ENCODE measurements around the gene RNF144A. TPM values are rescaled to one million over a fixed set of nuclear protein-coding genes. Genes with fewer than 3 reads are reported as not detected.

RNF144A gene
- total and polyA plus RNA-seq, 2 donors (not counting 3 experiments of a cell fraction or from before 2014, with no cell fraction given): 9.7 to 28.8 TPM

DNA sequence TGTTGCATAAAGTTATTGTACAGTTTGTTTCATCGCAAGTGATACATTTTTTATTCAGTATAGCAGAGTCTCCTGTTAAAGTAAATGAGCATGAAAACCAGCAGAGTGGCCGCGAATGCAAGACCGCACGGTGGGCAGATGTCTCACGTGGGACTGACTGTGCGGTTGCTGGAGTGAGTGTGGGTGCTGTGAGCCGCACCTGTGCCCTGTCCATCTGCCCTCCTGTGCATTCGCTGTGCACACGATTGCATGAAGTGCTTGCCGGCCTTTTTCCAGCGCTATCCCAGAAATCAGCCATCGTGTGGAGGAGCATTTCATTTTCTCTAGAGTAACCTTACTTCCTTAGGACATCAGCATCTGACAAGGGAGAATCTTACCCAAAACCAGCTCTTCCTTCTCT lies 118.7 kb downstream of the RNF144A start:
- intact Hi-C loops (cut with micrococcal nuclease): loop anchor here (2.0 kb wide), 2 partner anchors 59 to 139 kb away; no protein-coding TSS in a partner anchor
- ChIA-PET POLR2A (no interaction called here), CTCF (interaction anchor here (0.6 to 5.9 kb wide), 4 partner anchors 9 to 138 kb away, joined by 3 to 31 read pairs (median 20); no protein-coding TSS in a partner anchor)
- H3K27ac ChIP-seq (ENCODE audit: insufficient read depth, low read depth, low read length): no peak overlapping the region
- DNase-seq (ENCODE audit: low read depth, low spot score) (no peak), FAIRE-seq (no peak)
- H3K4me2 ChIP-seq (ENCODE audit: insufficient read depth, low read length): no peak overlapping the region
- H2AFZ ChIP-seq (ENCODE audit: low read depth, low read length): no peak overlapping the region
- H3K9ac ChIP-seq (replicated peaks; ENCODE audit: extremely low read depth, insufficient read depth, low read length): no peak overlapping the region
- H3K79me2 ChIP-seq (ENCODE audit: control insufficient read depth, insufficient read depth, low read length): no peaks in the 10 kb centered on the region
- H3K36me3 ChIP-seq (ENCODE audit: control insufficient read depth in 2 of 2, extremely low read depth in 1 of 2, insufficient read depth in 2 of 2, low read length in 2 of 2): peaks cover 0 to 5% of the 10 kb centered on the region in 2 experiments
- no TSS peak for BruUV-seq (replicated peaks)
- no peaks in the 10 kb centered on the region for H3K4me1 ChIP-seq (ENCODE audit: control insufficient read depth, extremely low read depth, insufficient read depth, low read length)
- H4K20me1 ChIP-seq (replicated peaks; ENCODE audit: control insufficient read depth, extremely low read depth, insufficient read depth, low read length): no peaks in the 10 kb centered on the region
- dilution Hi-C loops (cut with MboI; ENCODE audit: extremely low pct_ligation_motif_present, low sequenced_read_pairs): no loop called here
- H3K4me3 ChIP-seq (replicated peaks in 1 of 3; ENCODE audit: insufficient read depth in 1 of 3, low read depth in 1 of 3, low read length in 3 of 3): no peak overlapping the region
- TF ChIP-seq POLR2AphosphoS5 (IDR thresholded peaks at IDR 0.05; ENCODE audit: insufficient read depth, low read depth, low read length): no peak
- no peak for TF ChIP-seq CTCF (IDR thresholded peaks at IDR 0.05; ENCODE audit: extremely low read depth in 1 of 2, insufficient read depth in 1 of 2, low read depth in 1 of 2, low read length in 2 of 2)
- no peak for TF ChIP-seq GATA2 (IDR thresholded peaks at IDR 0.05; ENCODE audit: insufficient read depth, insufficient read length, low read depth, low read length)
- no peak for TF ChIP-seq JUN (IDR thresholded peaks at IDR 0.05; ENCODE audit: borderline replicate concordance, insufficient read depth, insufficient read length, low read depth)
- TF ChIP-seq FOS (IDR thresholded peaks at IDR 0.05; ENCODE audit: borderline replicate concordance, insufficient read depth, low read length): no peak
- TF ChIP-seq, protein P1, sequence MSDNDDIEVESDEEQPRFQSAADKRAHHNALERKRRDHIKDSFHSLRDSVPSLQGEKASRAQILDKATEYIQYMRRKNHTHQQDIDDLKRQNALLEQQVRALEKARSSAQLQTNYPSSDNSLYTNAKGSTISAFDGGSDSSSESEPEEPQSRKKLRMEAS (IDR thresholded peaks at IDR 0.05; ENCODE audit: insufficient read depth, insufficient read length): no peak
- no peak for TF ChIP-seq POLR2A (IDR thresholded peaks at IDR 0.05; ENCODE audit: low read depth, low read length)
- no peak for TF ChIP-seq MYC (IDR thresholded peaks at IDR 0.05; ENCODE audit: low read depth, low read length)
- no peak for TF ChIP-seq EZH2 (IDR thresholded peaks at IDR 0.05; ENCODE audit: borderline replicate concordance, low read depth, low read length, severe bottlenecking)
- no peaks in the 10 kb centered on the region for H3K27me3 ChIP-seq (ENCODE audit: control insufficient read depth in 2 of 2, insufficient read depth in 2 of 2, low read length in 2 of 2)
- H3K9me3 ChIP-seq (replicated peaks; ENCODE audit: control insufficient read depth, insufficient read depth, low read length): no peaks in the 10 kb centered on the region
- H3K9me1 ChIP-seq (replicated peaks; ENCODE audit: control insufficient read depth, extremely low read depth, insufficient read depth, low read length): no peaks in the 10 kb centered on the region

All from endothelial cell of umbilical vein (primary cell).